Kidney epithelial cell (primary cell): ENCODE measurements around the gene PSORS1C1. TPM values are rescaled to one million over a fixed set of nuclear protein-coding genes. Genes with fewer than 3 reads are reported as not detected.

Experiments
- DNase-seq: peaks from one replicate; pipeline ENCODE4 v3.0.0-alpha.2; 2010; ENCODE audit warnings: low read depth
- H3K27me3 ChIP-seq: 2 replicates; pipeline ENCODE4 v1.6.0; 2011; ENCODE audit warnings: low read length; ENCODE audit not compliant: control insufficient read depth, insufficient read depth
- H3K36me3 ChIP-seq: 2 replicates; pipeline ENCODE4 v1.5.1; 2011; ENCODE audit warnings: low read length; ENCODE audit not compliant: control insufficient read depth, insufficient read depth
- H3K4me3 ChIP-seq: 2 replicates; pipeline ENCODE4 v1.5.1; 2011; ENCODE audit warnings: low read depth, mild to moderate bottlenecking, control low read depth, low read length
- total RNA-seq: library from RNA; depleted of rRNA; stranded (reverse); fragments of >200 nt; gene quantifications from 2 replicates; pipeline ENCODE4 v1.2.3, GENCODE V29; 2015
- TF ChIP-seq, protein P1 (sequence below): IDR thresholded peaks from 2 replicates; pipeline ENCODE4 v1.5.1; 2011; ENCODE audit warnings: mild to moderate bottlenecking, moderate library complexity, low read length, control low read depth, inconsistent platforms; ENCODE audit not compliant: insufficient read depth, poor library complexity, severe bottlenecking

The PSORS1C1 gene
- total RNA-seq, 1 donor from 2014 or later: 0.38 TPM

DNA sequence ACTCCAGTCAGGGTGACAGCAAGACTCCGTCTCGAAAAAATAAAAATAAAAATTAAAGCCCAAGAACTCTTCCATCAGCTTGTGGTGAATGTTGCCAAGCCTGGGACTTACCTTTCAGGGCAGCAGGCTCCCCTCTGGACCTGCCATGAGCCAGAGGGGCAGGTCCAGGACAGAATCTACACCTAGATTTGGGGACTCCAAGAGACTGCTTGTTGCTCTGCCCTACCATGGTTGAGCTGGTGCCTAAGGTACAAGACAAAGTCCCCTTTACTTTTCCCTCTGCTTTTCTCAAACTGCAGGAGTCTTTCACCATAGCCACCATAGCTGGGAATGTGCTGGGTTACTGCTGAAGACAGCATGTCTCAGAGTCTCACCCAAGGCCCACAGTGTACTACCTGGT lies 11.5 kb upstream of the PSORS1C1 start:
- H3K36me3 ChIP-seq: no peaks in the 10 kb centered on the region
- H3K27me3 ChIP-seq: no peaks in the 10 kb centered on the region
- no peak for DNase-seq
- H3K4me3 ChIP-seq: no peak overlapping the region
- TF ChIP-seq, protein P1, sequence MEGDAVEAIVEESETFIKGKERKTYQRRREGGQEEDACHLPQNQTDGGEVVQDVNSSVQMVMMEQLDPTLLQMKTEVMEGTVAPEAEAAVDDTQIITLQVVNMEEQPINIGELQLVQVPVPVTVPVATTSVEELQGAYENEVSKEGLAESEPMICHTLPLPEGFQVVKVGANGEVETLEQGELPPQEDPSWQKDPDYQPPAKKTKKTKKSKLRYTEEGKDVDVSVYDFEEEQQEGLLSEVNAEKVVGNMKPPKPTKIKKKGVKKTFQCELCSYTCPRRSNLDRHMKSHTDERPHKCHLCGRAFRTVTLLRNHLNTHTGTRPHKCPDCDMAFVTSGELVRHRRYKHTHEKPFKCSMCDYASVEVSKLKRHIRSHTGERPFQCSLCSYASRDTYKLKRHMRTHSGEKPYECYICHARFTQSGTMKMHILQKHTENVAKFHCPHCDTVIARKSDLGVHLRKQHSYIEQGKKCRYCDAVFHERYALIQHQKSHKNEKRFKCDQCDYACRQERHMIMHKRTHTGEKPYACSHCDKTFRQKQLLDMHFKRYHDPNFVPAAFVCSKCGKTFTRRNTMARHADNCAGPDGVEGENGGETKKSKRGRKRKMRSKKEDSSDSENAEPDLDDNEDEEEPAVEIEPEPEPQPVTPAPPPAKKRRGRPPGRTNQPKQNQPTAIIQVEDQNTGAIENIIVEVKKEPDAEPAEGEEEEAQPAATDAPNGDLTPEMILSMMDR: no peak

DNA sequence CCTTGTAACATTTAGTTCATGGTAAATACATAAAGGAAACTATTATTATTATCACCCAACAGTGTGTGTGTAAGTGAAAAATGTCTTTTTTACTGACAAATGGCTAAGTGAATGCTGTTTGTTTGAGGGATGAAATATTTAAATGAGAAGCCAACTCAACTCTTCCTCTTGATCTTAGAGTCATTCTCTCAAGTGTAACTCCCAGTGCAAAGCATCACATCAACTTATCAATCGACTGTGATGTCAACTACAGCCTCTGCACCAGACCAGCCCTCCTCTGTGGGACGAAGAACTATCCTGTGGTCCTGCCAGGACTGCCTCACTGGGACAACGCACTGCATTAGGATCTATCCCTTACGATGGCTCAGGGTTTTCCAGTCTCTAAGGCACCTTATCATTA lies 7.5 kb upstream of the PSORS1C1 start:
- TF ChIP-seq, protein P1: no peak

GRCh38 chr6:31110825-31111582 lies 3.6 kb upstream of the PSORS1C1 start:
- no peak for DNase-seq
- Histone ChIP-seq H3K4me3 (no peak overlapping the region), H3K27me3 (no peaks in the 10 kb centered on the region), H3K36me3 (no peaks in the 10 kb centered on the region)
- TF ChIP-seq, protein P1: no peak

More for the DNA sequence above, 7.5 kb upstream of the PSORS1C1 start:
- Histone ChIP-seq H3K36me3 (no peaks in the 10 kb centered on the region), H3K27me3 (no peaks in the 10 kb centered on the region), H3K4me3 (no peak overlapping the region)
- no peak for DNase-seq

GRCh38 chr6:31111712-31112111 lies 2.9 kb upstream of the PSORS1C1 start:
- no peak for DNase-seq
- Histone ChIP-seq H3K27me3 (no peaks in the 10 kb centered on the region), H3K36me3 (no peaks in the 10 kb centered on the region), H3K4me3 (no peak overlapping the region)
- TF ChIP-seq, protein P1: no peak

GRCh38 chr6:31112478-31112877 lies 2.1 kb upstream of the PSORS1C1 start, which contains the start of gene C6orf15:
Gene C6orf15 (minus strand): TSS chr6:31112575. CDS start chr6:31112555, 20 bp downstream.
- TF ChIP-seq, protein P1: no peak
- no peaks in the 10 kb centered on the region for H3K27me3 ChIP-seq
- H3K4me3 ChIP-seq: no peak within 1 kb of the TSS
- H3K36me3 ChIP-seq: no peaks in the 10 kb centered on the region
- DNase-seq: no peak
